ENCODE results near the gene MKLN1.

Gene MKLN1

DNA sequence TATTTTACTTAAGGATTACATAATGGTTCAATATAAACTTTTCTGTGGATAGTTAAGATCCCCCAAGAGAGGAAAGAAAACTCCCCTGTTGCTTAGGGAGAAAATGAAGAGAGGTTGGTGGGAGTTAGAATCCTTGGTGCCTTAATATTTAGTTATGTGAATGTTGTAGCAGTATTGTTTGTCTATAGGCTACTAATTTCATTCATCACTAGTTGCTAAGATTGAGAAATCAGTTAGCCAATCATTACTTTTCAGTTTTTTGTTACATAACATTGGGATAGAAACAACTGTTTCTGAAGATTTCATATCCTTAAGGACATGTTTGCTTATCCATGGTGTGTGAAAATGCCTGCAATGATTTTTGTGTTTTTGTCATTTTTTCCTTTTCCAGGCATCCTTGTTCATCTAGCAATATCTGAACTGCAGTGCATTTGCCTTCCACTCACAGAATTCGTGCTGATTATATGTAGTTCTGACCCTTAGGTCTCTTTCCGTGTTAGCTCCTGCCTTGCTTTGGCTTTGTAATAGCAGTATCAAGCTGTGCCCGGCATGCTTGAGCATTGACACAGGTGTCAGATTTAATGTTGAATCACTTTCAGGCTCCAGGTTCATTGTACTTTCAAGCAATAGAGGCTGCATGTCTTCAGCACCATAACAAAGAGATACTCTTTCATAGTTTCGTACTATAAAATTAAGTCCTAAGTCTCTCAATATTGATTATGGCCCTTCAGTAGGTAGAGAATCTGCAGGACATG lies 143.8 kb downstream of the MKLN1 start:
- DNase-seq, result no peak

DNA sequence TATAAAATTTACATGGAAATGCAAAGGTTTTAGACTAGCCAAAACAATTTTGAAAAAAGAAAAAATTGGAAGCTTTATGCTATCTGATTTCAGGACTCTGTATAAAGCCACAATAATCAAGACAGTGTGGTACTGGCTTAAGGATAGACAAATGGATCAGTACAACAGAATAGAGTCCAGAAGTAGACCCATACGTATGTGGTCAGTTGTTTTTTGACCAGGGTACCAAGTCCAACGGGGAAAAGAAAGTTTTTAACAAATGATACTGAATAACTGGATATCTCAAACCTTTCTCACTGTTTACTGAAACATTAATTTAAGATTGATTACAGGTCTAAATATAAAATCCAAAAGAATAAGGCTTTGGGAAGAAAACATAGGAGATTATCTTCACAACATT lies 149.1 kb downstream of the MKLN1 start:
- no peak for DNase-seq

DNA sequence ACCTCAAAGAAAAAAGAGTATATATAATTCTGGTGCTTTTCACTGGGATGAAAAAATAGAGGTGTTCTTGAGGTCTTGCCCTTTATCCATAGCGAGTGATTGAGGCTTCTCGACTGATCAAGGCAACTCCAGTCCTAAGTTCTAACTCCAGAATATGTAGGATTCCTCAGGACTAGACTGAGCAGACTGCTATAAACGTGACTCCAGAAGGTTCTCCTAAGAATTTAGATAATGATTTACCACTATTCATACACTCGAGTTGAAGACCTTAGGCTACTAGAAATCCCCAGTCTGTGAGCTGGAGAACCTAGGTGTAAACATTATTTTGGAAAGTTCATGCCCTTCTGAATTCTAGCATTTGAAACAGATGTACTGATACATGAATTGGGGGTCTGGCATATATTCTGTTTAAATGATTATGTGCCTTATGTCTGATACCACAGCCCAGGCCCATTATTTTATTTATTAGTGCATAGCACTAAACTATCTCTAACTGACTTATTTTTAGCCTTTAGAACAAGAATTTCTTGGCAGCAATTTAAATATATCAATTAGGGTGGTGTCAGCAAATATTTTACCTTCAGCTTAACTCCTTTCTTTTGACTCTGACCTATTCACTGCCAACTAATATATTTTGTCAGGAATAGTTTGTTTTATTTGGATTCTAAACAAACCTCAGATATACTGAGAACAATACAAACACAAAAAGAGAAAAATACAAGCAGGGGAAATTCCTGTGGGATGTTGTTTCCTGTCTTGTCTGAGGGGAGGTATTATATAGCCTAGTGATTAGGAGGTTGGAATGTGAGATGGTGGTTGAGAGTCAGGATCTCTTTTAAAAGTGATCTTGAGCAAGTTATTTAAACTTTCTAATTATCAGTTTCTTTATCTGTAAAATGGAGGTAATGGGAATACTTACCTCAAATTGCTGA lies 153.0 kb downstream of the MKLN1 start:
- DNase-seq, result no peak

DNA sequence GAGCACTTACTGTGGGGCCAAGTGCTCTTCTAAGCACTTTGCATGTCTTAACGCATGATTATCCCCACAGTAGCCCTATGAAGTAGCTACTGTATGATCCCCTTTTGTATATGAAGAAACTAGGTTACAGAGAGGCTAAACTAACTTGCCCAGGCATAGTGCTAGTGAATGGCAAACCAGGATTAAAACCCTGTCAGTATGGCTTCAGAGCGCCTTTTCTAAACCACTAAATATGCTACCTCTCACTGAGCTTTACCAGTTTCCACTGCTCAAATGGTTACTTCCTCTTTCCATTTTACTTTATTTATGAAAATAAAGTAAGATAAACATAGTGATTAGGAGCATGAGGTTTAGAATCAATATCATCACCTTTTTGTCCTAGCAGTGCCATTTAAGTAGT lies 155.1 kb downstream of the MKLN1 start:
- no peak for DNase-seq

DNA sequence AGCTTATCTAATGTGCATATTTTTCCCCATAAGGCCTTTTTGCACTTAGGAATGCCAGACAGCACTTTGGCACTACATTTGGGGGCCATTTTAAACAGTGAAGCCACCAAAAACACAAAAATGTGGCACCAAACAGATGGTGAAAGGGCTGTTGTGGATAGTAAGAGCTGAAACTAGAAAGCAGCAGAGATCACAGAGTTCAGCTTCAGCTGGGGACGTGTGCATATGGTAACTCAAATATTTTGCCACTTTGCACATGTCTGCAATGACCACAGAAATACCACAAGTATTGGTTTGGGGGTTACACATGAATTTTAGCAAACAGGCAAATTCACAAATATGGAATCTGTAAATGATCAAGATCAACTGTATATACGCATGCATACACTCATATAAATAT lies 155.9 kb downstream of the MKLN1 start:
- no peak for DNase-seq

DNA sequence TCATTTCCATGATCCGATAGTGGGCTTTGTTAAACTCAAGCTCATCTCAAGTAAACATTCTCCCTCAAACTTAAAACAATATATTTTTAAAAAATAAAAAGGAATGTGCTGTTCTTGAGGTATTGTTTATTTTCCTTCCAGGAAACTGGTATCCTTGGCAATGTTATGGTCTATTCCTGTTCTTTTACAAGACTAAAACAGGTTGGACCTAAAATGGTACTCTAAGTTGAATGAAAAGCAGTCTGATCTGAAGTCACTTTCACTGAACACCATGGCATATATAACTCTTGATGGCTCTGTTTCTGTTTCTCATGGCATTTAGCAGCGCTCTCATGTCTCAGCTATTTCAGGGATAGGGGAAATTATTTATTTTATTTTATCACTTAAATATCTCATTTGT lies 158.7 kb downstream of the MKLN1 start:
- no peak for DNase-seq

DNA sequence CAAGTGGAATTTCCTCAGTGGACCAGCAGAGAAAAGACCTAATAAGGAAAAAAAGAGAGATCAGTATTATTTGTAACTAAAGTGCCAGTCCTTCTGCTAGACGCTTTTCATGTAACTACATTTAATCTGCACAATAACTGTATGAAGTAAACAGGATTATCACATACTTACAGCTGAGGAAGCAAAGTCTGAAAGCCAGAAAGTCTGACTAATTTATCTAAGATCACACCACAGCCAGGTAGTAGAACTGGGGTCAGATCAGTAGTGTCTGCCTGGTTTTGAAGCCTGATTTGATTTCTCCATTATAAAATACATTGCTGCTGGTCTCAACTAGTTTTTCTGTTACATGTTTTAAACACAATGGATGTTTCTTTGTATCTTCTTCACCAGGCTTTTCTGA lies 159.5 kb downstream of the MKLN1 start:
- no peak for DNase-seq

DNA sequence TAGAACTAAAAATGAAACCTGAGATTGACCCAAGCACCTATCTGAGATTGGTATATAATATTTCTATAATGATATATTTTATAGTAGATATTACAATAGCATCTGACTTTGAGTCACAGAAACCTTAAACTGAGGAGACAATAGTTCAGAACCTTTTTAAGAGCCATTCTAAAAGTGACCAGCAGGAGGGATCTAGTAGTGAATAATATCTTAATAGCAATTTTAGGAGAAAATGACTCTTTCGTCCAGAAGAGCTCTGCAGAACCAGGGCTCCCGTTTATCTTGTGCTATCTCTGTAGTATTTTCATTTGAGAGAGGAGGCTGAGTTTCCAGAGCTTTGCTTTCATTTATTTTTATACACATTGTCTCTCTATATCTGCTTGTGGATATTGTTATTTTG lies 160.7 kb downstream of the MKLN1 start:
- no peak for DNase-seq

DNA sequence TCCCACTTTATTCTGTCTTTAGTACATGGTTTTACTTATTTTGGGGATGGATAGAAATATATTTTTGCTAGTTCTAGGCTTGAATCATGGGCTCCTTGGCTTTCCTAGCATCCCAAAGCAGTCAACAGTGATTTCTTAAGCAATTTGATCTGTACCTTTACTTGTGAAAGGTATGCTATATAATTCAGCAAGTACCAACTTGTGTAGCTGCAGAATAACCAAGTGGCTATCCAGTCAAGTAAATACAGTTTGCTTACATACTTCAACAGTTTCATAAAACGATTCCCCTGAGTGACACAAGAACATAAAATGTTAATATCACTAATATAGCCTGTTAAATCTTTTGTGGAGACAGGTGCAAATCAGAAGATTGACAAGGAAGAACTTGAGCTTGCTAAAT lies 161.5 kb downstream of the MKLN1 start:
- no peak for DNase-seq

DNA sequence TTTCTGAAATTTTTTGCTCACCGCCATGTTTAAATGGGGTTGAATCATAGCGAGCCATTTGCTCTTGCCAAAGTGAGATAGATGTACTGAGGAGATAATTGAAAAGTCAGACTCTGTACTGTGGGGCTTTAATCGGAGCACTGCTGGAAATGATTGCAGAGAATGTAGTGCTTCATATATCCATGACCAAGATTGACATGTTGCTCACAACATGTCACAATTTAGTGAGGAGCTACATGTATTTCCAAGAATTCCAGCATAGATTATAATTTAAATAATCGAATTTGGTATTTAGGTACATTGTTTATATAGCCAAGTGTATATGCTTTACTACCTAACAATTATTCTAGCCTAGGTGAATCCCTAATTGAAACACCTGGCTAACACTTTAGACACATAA lies 162.2 kb downstream of the MKLN1 start:
- no peak for DNase-seq

DNA sequence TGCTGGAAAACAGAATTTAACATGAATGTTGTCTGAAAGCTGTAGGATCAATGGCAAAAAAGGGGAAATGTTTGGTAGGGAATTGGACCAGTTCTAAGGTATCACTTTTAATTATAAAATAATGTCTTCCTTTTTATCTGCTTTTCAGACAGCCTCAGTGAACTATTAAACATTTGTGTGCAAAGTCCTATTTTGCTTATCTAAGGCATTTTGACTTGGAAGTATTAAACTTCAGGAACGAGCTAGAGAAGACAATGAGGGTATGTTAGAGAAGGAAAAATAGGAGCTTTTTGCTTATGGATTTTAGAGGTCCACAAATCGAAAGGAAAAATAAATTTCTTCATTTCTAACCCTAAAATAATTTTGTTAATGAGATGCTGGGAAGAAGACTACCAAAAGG lies 165.4 kb downstream of the MKLN1 start:
- no peak for DNase-seq

DNA sequence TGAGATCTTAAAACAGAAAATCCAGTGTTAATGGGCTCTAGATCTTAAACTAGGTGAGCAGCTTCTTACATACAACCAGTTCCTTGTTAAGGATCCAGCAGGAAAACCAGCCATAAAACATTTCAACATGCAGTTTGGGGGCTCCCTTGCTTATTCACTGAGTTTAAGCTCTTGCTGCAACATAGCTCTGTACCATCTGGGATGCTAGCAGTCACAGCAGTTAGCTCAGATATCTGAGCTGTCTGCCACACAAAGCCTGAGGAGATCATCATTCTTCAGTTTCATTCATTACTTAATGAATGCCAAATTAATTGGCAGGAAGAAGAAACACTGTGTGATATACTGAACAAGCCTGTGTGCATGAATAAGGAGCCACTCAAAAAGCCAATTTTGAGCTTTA lies 165.9 kb downstream of the MKLN1 start:
- no peak for DNase-seq

DNA sequence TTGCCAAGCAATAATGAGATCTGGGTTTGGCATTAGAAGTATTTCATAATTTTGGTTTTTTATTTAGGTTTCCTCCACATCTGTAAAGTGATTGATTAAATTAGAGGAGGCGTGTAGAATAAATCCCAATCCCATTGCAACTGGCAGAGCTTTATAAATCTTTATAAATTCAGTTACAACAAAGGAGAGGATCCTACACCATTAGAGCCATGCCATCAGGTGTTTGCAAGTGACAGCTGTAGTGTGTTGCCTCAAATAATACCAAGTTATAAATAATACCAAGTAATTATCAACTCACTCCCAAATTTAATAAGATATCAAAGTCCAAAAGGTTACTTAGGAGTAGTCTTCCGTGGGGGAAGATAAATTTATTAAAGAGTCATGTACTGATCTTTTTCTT lies 166.5 kb downstream of the MKLN1 start:
- DNase-seq, result no peak

DNA sequence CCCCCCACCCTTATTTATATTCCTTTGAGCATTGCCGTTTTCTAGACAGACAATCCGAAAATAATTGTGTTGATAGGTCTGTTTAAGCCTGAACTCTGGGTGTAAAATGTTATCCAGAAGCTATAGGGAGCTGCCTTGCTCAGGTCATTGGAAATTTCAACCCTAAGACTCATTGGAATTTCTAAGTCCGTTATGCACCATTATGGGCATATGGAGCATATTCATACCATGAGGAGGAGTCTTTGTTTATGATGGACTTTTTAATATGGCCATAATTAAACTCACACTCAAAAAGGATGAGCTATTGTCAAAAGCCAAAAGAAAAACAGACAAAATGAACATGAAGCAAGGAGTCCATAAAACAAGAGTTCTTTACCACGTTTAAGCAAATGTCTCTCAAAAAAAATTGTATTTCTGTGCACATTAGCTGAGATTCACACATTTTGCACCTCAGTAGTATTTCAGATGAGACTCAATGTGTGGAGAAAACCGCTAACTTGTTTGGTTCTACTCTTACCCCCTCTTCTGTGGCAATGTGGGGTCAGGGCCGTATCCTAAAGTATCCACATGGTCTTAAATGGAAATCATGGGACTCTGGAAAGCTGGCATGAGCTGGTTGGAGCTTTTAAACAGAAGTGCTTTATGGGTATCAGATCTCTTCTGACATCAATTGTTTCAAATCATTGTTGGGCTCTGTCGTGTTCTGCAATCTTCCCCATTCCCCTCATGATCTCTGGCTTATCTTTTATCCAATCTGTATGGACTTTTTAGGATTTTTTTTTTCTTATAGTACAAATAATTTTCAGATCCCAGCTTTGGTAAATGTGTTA lies 168.2 kb downstream of the MKLN1 start:
- DNase-seq, result no peak

DNA sequence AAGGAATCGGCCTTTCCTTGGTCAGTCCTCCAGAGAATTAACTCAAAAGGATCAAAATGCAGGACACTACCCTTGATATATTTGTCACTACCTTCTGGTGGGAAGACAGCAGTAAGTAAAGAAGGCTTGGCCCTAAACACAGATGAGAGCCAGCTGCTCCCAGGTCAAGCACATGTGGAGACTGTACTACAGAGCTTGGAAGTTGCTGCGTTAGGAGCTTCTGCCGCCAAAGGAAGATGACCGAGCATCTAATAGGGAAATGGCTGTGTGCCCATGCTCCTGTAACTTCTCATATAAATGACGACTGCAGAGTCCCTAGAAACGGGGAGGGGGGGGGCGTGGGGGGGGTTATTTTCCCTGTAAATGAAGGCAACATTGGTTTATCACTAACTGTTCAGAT lies 169.8 kb downstream of the MKLN1 start:
- no peak for DNase-seq

DNA sequence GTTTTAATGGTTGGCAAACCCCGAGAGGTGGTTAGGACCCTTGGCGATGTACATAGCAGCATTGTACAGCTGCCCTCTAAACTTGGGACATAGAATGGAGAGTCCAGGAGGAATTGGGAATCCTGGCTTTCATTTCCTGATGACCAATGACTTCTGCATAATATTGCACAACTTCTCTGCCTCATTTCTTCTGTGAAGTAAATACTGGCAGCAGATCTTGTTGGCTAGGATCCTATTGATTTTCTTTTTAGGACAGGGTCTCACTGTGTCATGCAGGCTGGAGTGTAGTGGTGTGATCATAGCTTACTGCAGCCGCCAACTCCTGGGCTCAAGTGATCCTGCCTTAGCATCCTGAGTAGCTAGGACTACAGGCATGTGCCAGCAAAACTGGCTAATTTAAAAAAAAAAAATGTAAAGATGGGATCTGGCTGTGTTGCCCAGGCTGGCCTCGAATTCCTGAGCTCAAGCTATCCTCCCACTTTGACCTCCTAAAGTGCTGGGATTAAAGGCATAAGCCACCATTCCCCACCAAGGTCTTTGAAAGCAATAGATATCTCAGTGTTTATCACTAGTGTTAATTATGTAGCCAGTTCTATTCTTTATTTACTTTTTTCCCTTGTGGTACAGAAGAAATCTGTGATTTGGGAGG lies 170.7 kb downstream of the MKLN1 start:
- no peak for DNase-seq

DNA sequence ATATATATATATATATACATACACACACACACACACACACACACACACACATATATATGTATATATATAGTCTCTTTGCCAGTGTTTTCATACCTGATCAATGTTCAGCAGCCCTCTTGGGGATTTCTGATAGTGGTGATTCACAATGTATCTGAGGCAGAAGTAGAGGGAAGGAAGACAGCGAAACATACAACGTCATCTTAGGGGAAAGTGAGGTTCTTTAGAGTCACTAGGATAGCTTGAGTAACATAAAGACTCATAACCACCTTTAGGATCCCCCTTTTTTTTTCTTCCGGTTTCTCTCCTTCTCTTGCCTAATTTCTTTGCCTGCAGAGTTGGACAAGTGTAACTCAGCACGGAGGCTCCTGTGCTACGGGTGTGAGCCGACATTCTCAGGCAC lies 172.1 kb downstream of the MKLN1 start:
- no peak for DNase-seq

DNA sequence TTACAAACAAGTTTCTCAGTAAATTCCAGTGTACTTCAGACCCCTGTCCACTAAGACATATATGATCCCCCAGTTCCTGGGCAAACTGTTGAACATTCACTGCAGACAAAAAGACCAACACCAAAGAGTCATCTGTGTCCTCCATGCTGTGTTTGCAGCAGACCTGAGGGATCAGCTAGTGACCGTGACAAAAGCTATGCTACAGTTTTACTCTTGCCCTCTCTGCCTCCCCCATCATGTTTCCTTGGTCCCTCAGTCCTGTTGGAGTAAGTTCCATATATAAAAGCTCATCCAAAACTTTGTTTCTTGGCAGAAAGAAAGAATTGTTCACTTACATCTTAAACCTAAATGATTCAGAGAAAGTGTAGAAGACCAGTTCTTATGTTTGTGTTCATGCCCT lies 172.7 kb downstream of the MKLN1 start:
- no peak for DNase-seq

DNA sequence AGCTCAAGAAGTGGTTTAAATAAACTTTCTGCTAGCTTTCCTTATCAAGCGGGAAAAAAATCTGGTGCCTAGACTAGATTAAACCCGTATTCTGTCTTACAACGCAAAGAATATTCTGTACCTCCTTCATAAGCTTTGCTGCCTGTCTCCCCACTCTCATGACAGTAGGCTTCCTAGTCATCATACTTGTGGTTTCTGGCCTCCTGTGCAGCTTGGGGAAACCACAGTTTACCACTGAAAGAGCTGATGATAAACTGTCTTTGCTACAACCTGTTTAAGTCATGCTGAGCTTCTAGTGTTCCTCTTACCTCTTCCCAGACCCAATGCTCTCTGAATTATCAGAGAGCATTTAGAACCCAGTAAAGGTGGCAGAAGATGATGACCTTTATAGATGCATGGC lies 173.7 kb downstream of the MKLN1 start:
- DNase-seq, result no peak

DNA sequence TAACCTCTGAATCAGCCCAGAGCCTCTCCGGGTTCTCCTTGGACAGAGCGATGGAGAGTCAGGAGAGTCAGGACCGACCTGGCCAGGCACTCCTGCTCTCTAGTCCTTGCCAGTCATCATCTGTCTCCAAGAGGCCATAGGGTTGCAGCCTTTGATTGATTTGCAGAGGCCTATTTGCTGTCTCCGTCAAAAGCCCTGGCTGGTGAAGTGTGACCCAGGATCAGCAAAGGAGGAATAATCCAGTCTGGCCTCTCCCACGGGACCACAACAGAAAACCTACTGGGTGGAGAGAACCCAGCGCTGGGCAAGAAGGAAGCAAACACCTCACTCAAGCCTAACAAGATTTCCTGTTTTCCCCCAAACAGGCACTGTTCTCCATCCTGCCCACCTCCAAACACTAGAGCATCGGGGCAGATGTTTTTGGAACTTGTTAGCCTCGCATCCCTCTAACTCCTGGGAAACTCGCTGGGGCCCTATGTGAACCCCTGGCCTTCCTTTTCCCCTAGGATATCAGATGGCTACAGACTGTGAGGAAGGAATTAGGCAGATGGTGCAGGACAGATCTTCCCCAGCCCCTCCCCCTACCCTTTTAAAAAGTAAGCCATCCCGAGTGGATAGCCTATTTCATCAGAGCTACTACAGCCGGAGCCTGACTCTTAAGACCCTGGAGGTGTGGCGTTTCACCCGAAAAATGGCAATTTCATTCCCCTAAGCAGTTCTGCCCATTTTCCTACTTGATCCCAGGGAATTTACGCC lies 174.4 kb downstream of the MKLN1 start:
- DNase-seq, result no peak

DNA sequence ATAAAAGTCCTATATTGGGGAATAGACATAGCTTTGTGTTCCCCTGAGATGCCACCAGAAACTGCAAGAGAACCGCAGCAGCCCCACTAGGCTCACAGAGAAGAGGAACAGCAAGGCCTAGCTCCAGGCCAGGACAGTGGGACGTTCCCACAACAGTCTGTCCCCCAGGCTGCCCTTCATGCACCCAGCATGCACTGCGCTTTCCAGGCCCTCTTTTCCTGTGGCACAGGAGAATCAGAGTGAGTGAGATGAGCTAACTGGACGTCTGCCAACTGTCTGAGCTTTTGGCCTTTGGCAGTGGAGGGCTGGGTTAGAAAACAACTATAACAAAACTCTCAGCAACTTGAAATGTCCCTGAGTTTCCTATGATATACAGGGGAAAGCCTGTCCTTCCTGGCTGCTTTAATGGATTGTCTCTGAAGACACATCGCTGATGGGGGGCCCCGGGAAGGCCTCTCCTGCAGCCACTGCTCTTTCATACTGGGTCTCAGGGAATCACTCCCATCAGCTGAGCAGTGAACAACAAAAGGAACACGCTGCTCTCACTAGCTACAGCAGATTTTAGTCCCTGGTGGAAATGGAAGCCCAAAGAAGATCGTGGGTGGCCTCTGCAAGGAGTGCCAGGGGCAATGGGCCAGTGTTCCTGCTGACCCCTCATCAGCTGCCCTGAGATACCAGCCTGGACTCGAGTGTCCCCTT lies 175.3 kb downstream of the MKLN1 start:
- no peak for DNase-seq

DNA sequence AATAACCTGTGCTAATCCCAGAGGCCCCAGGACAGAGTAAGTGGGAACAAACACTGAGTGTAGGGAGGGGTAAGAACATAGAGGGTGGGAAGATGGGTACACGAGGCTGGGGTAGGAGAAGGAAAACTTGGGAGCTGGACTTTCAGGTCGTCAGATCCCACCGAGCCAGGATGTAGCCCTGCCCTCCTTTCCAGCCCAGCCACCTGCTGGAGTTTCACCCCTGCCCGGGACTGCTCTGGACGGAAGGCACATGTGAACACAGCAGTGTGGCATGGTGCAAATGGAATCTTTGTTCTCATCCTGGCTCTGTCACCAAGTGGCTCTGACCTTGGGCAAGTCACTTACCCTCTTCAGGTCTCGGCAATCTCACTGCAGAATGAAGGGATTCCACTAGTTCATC lies 176.0 kb downstream of the MKLN1 start:
- no peak for DNase-seq

Data from left hindlimb (tissue), 1 donor.